HG03439 (cell line): ENCODE results near the gene PIAS3.

Experiments used
- ATAC-seq: cut with Tn5 transposase; IDR thresholded peaks from one replicate; pipeline ENCODE4 v1.9.1; 2021; ENCODE audit warnings: mild to moderate bottlenecking, moderate library complexity; ENCODE audit not compliant: unreplicated experiment

Gene PIAS3

DNA sequence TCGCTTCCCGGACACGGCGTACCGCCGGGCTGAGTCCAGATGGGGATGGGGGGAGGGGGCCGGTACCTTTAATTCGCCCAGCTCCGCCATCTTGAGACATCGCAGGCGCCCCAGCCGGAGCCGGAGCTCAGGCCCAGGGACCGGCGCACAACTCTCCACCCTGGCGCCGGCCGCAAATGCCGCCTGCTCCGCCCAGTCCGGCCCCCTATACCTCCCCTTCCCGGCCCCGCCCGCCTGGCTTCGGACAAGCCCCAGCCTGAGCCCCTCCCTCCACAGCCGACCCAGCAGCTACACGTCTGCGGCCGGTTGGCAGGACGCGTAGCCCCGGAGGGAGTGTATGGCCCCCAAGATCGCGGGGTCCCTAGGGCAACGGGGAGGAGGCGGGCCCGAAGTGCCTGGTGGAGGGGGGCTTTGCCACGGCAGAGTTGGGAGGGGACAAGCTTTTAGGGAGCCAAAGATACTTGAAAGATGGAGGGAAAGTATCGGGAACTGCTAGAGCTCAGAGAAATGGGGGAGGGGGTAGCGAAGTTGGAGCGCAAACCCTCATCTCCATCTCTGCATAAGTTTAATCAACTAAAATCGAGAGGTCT is at the start of gene PIAS3:
PIAS3 (minus strand) TSS at position 181 of the 590 bp plus-strand sequence; CDS start at position 90, 91 bp downstream.
- ATAC-seq = peak; percentile 79

- ATAC-seq = no peak
Measured at GRCh38 chr1:145908653-145909052, 49.8 kb upstream of the PIAS3 start.

DNA sequence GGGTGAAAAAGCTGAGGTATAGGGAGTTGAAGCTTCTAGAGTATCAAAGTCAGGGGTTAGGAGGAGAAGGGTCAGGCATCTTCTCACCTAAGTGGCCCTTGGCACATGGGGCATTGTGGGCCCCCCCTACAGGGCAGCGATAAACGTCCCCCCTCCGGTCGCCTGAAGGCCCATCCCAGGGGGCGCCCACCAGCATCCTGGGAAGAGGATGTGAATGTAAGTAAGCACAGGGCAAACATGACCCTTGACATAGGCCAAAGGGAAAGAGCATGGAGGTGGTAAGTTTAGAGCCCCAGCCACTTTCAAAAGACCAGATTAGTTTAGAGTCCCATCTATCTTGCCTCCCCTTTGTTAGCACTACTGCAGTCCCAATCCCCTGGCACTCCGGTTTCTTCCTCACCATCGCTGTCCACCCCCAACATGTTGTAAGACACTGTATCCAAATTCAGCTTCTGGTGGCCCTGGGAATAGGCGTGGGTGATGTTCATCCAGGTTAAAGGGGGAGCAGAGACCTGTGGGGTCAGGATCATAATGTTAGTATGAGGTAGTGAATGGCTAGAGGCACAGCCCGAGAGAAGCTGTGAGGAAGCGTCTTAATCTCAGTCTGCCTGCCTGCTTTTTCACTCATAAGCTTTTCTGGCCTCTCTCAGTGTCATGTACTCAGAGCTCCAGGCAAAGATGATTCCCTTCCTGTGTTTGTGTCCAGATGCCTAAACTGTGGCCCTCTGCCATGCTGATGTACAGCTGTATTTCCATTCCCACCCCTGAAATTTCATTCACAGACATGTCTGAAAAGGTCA is 48.3 kb upstream of the PIAS3 start:
- no peak for ATAC-seq

- no peak for ATAC-seq
Measured at GRCh38 chr1:145901312-145902021, 42.6 kb upstream of the PIAS3 start.

- ATAC-seq = no peak
Measured at GRCh38 chr1:145898756-145899155, 39.9 kb upstream of the PIAS3 start.

- no peak for ATAC-seq
Measured at GRCh38 chr1:145897969-145898368, 39.1 kb upstream of the PIAS3 start.

DNA sequence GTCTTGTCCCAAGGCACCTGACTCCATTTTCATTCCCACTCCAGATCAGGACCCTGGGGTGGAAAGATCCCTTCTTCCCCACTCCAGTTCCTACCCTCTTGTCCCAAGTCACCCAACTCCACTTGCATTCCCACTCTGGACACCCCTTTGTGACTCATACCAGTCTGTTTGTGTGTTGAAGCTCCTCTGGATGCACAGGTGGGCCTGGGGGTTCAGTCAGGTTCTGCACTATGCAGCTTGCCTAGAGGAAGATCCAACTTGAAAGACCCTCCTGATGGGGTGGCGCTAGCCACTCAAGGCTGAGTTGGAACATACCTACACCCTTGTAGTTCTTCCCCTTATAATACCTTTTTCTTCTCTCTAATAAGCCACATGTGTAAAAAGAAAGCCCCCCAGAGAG is 36.6 kb upstream of the PIAS3 start:
- no peak for ATAC-seq

DNA sequence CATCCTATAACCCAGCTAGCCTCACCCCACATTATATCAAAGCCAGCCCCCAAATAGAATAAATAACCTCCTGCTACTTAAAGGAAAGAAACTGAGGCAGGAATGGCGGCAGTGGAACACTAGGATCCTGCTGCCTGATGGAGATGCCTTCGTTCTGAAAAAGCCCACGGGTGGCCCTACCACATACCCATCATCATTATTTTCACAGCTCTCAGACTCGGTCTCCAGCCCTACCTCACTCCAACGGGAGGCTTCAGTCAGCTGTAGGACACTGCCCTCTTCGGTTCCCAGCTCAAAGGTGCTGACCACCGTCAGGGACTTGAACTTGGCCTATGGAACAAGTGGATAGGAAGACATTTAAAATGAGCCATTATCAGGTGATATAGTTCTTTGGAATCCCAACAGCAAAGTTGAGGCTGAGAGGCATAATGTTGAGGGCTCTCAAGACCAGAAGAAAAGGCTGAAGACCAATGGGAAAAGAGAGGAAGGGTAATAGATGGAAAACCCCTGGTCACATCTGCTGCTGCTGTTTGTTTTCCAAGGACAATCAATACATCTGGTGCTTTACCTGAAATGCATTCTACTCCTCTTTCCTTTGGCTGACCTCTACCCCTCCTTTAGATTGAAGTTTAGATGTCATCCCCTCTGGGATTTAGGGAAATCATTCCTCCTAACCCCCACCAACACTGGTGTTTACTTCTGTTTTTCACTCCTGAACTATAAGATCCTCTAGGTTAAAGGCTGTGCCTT is 34.6 kb upstream of the PIAS3 start:
- ATAC-seq = no peak

DNA sequence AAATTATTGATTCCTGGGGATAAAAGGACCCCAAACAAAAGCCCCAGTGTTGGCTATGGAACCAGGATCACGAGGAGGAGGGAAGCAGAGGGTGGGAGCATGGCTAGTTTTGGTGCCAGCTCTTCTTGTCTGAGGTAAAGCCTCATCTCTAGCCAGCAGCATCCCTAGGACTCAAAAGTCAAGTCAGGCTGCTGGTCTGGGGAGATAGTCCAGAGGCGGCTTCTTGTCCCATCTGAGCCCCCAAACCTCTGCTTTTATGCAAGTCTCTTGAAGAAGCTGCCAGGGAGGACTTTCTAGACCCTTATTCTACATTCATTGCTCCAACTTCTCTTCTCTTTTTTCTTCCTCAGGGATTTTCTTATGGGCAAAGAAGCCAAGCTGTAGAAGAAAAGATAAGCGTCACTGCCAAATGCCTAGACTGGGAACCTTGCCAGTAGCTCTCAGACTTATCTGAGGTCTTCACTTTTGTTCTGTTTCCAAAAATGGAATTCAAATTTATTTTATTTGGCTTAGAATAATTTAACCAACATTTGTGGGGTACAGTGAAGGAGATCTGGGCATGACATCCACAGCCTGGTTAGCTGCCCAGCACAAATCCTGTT is 33.7 kb upstream of the PIAS3 start:
- no peak for ATAC-seq

DNA sequence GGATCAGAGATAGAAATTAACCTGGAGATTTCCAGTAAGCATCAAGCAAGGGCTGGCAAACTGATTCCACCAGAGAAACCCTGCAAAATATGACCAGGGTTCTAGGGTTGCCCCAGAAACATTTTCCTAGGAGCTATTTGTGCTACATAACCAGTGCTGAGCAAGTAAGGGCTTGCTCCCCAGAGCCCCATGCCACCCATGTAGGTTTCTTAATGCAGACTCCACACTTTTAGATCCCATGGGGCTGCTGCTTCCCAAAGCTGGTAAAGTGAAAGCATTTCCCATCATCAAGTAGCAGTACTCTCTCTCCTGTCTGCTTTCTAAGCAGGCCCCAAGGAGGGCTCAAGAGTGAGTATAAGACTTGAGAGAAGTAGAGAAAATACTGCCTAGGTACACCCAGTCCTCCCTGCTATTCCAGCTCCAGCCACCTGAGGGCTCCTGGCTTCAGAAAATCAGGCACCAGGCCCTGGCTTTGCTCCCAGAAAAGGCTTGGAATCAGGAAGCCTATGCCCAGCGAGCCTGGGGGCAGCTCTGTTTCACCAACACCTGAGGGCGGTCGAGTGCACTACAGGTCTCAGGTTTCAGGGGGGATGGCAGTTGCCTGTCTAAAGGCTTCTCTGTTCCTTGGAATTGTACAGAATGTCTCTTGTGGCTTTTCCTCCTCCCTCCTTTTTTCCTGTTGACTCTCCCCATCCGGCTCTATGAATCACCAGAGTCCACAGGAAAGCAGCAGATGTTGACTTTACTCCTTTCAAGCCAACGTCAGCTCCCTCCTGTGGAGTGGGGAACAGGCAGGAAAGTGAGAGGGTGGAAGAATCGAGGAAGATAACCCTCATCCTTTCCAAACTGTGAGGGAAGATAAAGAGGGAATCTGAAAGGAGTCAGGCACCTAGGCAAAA is 33.0 kb upstream of the PIAS3 start:
- no peak for ATAC-seq

- ATAC-seq = no peak
Measured at GRCh38 chr1:145891143-145891542, 32.3 kb upstream of the PIAS3 start.

DNA sequence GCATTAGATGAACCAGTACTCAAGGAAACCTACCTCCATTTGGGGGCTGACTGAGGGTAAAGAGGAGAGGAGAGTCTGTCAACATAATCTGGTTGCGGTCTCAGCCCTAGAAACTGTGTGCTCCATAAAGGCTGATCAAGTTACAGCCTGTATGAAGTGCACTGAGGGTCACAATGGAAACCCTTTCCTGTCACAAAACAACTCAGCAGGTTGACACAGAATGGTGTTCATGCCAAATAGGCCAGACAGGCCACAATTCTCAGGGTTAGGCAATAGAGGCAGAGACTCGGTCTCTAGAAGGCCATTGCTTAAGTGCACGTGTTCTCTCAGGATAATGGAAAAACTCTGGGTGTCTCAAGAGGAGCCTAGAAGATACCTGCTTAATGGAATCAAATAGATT is 30.8 kb upstream of the PIAS3 start:
- no peak for ATAC-seq

DNA sequence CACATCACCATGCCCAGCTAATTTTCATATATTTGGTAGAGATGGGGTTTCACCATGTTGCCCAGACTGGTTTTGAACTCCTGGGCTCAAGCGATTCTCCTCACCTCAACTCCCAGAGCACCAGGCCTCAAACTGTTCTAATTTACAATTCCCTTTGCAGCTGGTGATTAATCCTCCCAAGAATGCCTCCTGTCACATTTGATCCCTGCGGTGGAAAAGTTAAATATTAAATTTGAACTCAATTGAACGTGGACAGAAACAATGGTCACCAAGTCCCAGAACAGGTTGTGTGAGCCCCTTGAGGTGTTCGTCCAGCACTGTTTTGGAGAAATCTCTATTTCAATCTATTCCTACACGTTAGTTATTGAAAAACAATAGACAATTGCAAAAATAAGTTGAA is 28.8 kb upstream of the PIAS3 start:
- ATAC-seq = no peak

DNA sequence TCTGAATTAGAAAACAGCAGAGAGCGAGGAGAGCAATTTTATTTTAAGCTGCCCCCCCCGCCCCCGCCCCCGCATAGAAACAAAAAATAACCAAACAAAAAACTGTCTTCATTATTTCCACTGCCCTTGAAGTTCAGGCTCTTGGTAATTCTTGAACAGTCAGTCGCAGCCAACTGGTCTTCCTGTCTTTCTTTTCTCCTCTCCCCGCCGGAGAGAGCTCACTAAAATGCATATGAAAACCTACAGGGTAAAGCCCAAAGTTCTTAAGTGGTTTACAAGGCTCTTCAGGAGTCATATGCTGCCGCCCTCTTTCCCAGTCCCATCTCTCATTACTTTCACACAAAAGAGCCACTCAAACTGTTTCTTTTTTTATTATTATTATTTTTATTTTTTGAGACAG is 27.9 kb upstream of the PIAS3 start:
- ATAC-seq = no peak

- ATAC-seq = no peak
Measured at GRCh38 chr1:145886390-145886789, 27.5 kb upstream of the PIAS3 start.

- peak; percentile 96 for ATAC-seq
Measured at GRCh38 chr1:145885738-145886287, 26.9 kb upstream of the PIAS3 start, which contains the start of gene ANKRD35. ANKRD35 (minus strand) TSS chr1:145885866; CDS start chr1:145885758, 108 bp downstream.

DNA sequence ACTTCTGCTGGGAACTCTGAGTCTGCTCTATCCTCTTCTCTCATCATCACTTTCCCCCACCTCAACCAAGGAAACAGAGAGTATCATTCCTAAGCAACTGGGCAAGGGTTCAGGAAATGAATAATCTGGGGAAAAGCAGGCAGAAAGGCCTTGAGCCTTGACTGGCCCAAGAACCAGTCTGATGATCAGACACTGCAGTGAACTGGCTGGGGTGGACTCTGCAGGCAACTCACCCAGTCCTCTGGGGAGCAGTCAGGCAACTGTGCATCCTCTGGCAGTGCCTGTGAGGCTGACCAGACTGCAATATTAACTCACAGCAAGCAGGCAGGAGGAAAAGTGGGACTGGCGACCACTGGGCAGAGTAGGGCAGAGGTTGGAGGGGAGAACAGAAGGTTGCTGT is 25.8 kb upstream of the PIAS3 start:
- no peak for ATAC-seq

DNA sequence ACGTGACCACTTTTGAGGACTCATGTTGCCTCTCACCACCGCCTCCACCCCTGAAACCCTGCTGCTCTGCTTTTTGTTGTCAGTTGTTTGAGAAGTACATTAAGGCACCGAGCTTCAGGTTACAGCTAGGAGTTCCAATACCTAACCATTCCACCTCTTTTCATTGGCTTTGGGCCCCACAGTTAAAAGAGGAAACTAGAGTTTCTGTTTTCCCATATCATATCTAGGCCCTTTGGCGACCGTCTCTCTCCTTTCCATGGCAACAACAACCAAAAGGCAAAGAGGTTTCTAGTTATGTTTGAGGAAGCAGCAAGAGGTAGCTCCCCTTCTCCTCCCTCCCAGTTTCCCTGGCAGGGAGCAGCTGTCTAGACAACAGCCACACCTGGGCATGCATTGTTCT is 20.9 kb upstream of the PIAS3 start:
- ATAC-seq = no peak

DNA sequence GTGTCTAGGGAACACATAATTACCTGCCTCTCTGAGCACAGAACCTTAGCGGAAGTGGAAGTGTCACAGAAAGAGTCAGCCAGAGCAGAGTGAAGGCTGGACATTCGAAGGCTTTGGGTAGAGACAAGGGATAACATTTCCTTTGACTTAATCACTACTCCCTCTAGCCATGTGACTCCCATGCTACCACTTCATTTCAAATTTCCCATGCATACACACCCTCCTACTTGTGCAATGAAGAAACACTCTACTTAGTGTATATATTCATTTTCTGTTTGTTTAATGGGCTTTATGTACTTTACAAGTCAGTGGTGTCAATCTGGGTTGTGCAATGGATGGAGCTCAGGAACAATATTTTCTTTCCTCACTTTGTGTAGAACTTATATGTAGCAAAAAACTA is 19.8 kb upstream of the PIAS3 start:
- ATAC-seq = no peak
